AG04449 (cell line): ENCODE results near the gene TOX4.

Experiments
- CTCF ChIA-PET: fragments of 350-600 bp; formaldehyde crosslinking; extraction: SDS; loops from one replicate; lab custom pipeline; 2021; ENCODE audit warnings: antibody characterized with exemption; lab: Yijun Ruan, JAX
- POLR2A ChIA-PET: fragments of 400-600, 350-600 bp; formaldehyde crosslinking; extraction: SDS; loops from one replicate; lab custom pipeline; 2020; ENCODE audit warnings: antibody characterized with exemption, inconsistent platforms; lab: Yijun Ruan, JAX
- DNase-seq: peaks from one replicate; pipeline ENCODE4 v3.0.0-alpha.2; 2010; ENCODE audit warnings: low read depth, low spot score
- H3K4me3 ChIP-seq: 2 replicates; pipeline ENCODE4 v1.5.1; 2011; ENCODE audit warnings: low read depth, mild to moderate bottlenecking, control low read depth, low read length
- TF ChIP-seq, protein P1 (sequence below): IDR thresholded peaks from one replicate; pipeline ENCODE4 v1.5.1; 2011; ENCODE audit warnings: mild to moderate bottlenecking, moderate library complexity, low read length, control low read depth, inconsistent platforms; ENCODE audit not compliant: insufficient read depth; ENCODE audit errors: missing control alignments

The TOX4 gene

DNA sequence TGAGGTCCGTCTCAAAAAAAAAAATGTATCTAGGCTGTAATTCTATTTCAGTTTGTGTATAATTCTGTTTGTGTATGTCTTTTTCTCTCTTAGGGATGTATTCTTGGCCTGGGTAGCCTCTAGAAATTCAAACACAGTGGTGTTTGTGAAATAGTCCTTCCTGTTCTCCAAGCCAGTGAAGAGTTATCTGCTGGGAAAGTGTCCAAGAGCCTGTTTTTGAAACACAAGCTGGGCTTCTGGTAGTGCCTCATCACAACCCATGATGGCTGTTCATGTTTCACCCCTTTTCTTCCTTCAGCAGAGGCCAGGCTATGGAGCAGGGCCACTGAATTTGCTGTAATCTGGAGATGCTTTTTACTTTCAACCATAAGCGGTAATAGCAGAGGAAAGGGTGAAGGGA, 19.5 kb downstream of the TOX4 start:
- TF ChIP-seq, protein P1, sequence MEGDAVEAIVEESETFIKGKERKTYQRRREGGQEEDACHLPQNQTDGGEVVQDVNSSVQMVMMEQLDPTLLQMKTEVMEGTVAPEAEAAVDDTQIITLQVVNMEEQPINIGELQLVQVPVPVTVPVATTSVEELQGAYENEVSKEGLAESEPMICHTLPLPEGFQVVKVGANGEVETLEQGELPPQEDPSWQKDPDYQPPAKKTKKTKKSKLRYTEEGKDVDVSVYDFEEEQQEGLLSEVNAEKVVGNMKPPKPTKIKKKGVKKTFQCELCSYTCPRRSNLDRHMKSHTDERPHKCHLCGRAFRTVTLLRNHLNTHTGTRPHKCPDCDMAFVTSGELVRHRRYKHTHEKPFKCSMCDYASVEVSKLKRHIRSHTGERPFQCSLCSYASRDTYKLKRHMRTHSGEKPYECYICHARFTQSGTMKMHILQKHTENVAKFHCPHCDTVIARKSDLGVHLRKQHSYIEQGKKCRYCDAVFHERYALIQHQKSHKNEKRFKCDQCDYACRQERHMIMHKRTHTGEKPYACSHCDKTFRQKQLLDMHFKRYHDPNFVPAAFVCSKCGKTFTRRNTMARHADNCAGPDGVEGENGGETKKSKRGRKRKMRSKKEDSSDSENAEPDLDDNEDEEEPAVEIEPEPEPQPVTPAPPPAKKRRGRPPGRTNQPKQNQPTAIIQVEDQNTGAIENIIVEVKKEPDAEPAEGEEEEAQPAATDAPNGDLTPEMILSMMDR: no peak
- POLR2A ChIA-PET: no interaction called here
- H3K4me3 ChIP-seq: no peak overlapping the region
- CTCF ChIA-PET: interaction anchor here (0.7 to 6.4 kb wide), 4 partner anchors 13 to 61 kb away, joined by 3 to 107 read pairs (median 38); partner anchors contain the start of genes RAB2B and TOX4
- DNase-seq: no peak

DNA sequence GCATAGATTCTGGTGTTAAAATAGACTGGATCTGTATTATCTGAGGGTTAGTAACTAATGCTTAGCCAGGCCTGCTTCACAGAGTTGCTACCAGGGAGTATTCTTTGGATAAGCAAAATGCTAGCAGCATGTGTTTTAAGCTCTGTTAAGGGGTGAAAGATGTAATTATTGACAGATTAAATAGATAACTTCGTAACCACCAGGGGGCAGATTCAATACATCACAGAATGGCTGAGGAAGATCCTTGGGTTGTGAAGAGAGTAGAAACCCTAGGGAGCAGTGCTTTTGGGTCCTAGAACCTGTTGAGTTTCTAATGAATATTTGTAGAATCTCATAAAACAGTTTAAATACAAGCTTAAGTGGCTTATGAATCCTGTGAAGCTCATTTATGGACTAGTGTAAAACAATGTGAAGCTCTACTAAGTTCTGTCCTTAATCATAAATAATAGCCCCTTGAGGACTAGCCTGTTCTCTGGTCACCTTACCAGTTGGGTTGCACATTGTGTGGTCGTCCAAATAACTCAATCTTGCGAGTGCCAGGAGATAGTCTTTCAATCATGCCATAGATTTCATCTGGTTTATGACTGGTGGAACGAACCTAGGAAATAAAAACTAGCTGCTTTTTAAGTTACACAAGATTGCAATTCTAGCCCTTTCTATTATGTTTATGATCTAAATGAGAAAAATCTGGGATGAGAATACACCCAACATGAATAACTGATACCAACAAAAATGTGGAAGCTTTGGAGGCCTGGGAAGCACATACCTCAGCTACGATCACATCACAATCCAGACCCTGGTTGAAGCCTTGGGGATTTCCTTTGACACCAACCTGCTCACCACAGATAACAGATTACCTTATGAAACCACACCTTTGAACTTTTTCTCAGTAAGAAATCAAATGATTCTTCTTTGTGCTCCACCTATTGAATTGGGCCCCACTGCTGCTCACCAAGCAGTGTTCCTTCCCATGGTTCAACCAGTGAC, 21.8 kb downstream of the TOX4 start:
- TF ChIP-seq, protein P1: peak; percentile 33
- ChIA-PET POLR2A (interaction anchor here (2.1 kb wide), 1 partner anchor 12 kb away, joined by 6 read pairs; the partner anchor contains the start of gene METTL3), CTCF (interaction anchor here (0.8 to 6.4 kb wide), 21 partner anchors 8 to 106 kb away, joined by 3 to 107 read pairs (median 6); partner anchors contain the start of genes CHD8, METTL3, RAB2B and SALL2)
- H3K4me3 ChIP-seq: no peak overlapping the region
- peak; percentile 19 for DNase-seq

DNA sequence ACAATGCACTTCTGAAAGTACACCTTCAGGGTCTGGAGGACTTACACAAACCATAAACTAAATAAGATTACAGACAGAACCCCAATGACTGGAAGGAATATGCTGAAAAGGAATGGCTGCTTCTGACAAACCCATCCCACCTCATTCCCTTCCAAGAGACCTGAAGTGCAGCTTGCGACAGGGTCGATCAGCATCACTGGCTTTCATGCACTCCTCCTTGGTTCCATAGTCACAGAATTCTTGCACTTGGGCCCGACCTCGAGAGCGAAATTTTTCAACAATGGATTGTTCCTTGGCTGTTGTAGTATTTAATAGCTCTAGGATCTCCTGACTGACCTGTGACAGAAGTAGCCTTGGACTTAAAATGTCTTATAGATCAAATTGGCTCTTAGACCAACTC, 24.6 kb downstream of the TOX4 start:
- no peak for DNase-seq
- H3K4me3 ChIP-seq: no peak overlapping the region
- CTCF ChIA-PET: interaction anchor here (1.3 to 3.3 kb wide), 6 partner anchors 10 to 55 kb away, joined by 4 to 11 read pairs (median 9); partner anchors contain the start of genes CHD8, METTL3 and TOX4
- TF ChIP-seq, protein P1: no peak
- POLR2A ChIA-PET: interaction anchor here (1.2 kb wide), 1 partner anchor 25 kb away, joined by 5 read pairs; the partner anchor contains the start of gene SALL2

DNA sequence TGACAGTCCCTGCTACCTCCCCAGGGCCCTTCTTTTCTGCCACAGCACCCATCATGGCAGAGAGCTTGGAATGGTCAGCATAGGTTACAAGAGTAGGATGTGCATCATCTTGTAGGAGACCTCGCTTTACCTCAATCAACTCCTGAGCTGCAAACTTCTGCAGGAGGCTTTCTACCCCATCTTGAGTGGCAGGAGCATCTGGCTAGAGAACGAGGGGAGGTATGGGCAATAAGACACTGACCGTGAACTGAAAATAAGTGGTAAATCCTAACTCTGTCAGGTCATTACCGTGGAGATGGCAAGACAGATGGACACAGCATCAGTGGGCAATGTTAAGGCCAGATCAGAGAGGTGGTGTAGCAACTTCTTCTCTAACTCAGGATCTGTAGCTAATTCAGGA, 26.4 kb downstream of the TOX4 start:
- ChIA-PET CTCF (interaction anchor here (2.3 to 3.3 kb wide), 2 partner anchors 26 to 53 kb away, joined by 8 to 11 read pairs; partner anchors contain the start of gene TOX4), POLR2A (no interaction called here)
- H3K4me3 ChIP-seq: no peak overlapping the region
- DNase-seq: no peak
- TF ChIP-seq, protein P1: no peak

DNA sequence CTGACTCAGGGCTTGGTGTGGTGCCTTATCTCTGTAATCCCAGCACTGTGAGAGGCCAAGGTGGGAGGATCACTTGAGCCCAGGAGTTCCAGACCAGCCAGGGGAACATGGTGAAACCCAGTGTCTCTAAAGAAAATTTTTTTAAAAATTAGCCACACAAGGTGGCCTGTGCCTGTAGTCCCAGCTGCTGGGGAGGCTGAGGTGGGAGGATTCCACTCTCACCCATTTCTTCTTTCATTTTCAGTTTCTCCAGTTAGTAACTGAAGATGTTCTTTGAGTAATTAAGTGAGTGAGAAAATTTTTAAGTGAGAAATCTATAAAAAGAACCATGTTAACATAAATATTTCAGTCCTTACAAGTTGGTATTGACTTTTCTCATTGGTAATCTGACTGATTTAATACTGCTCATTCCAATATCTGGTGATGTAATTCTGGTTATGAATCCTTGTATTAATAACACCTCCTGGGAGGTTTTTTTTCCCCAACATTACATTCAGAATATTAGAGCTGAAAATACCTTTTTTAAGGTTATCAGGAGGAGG, 28.1 kb downstream of the TOX4 start:
- TF ChIP-seq, protein P1: no peak
- POLR2A ChIA-PET: no interaction called here
- H3K4me3 ChIP-seq: no peak overlapping the region
- CTCF ChIA-PET: interaction anchor here (1.0 to 1.3 kb wide), 3 partner anchors 17 to 28 kb away, joined by 3 read pairs; partner anchors contain the start of genes RAB2B and TOX4
- DNase-seq: no peak
